Esophagus squamous epithelium (tissue), 5 donors: ENCODE results near the gene NRXN3. TPM values are rescaled to one million over a fixed set of nuclear protein-coding genes. Genes with fewer than 3 reads are reported as not detected.

ENCODE experiments used
- DNase-seq: peaks from one replicate; lab custom pipeline; 2025; lab: John Stamatoyannopoulos, UW
- H3K27ac ChIP-seq, 4 donors: fragments of 200-600 bp; sonication (generic); one replicate each; pipeline ENCODE4 v1.5.1; 2016 to 2019; ENCODE audit warnings: mild to moderate bottlenecking in 1 of 4
- H3K27me3 ChIP-seq, 4 donors: fragments of 200-600 bp; sonication (generic); 1 replicate in 3 of 4; 2 replicates in 1 of 4; pipeline versions ENCODE4 v1.5.1 to v1.6.0; 2017 to 2021; ENCODE audit warnings: antibody characterized with exemption in 1 of 4
- H3K36me3 ChIP-seq, 3 donors: fragments of 200-600 bp; sonication (generic); one replicate each; pipeline ENCODE4 v1.5.1; 2016 to 2019
- H3K4me1 ChIP-seq, 3 donors: fragments of 200-600 bp; sonication (generic); one replicate each; pipeline ENCODE4 v1.5.1; 2017 to 2019
- H3K4me3 ChIP-seq, 4 donors: fragments of 200-600 bp; sonication (generic); 1 replicate in 3 of 4; 2 replicates in 1 of 4; pipeline ENCODE4 v1.5.1; 2016 to 2019; ENCODE audit warnings: mild to moderate bottlenecking in 2 of 4, moderate library complexity in 1 of 4
- H3K9me3 ChIP-seq, 3 donors: fragments of 200-600 bp; sonication (generic); one replicate each; pipeline ENCODE4 v1.5.1; 2016 to 2019
- CTCF ChIP-seq, 6 experiments: fragments of 450-650 bp in 4 of 6; fragments of 200-600 bp in 2 of 6; sonication (generic) in 2 of 6; IDR thresholded peaks; one replicate each; pipeline ENCODE4 v1.5.1; 2016 to 2019; ENCODE audit warnings: antibody characterized with exemption in 6 of 6, mild to moderate bottlenecking in 4 of 6, moderate library complexity in 4 of 6
- POLR2A ChIP-seq, 4 donors: fragments of 450-650 bp; IDR thresholded peaks; one replicate each; pipeline ENCODE4 v1.6.1; 2017; ENCODE audit warnings: antibody characterized with exemption in 4 of 4, mild to moderate bottlenecking in 4 of 4, moderate library complexity in 3 of 4
- WGBS, 2 donors: methylation state at CpG; one replicate each; pipeline ENCODE4 v1.1.5; 2018; 5-methylcytosine and 5-hydroxymethylcytosine counted together
- intact Hi-C: fragments of 100-400 bp; cut with DNase I; formaldehyde crosslinking; loops from one replicate; pipeline ENCODE4 v1.15.0; 2022
- total RNA-seq, 4 donors: library from RNA; depleted of rRNA; stranded (reverse); fragments of >200 nt; gene quantifications; one replicate each; pipeline ENCODE4 v1.1.0, GENCODE V29; 2016
- donor health status: DM: yes; HTN: yes; CAD: no.

The NRXN3 gene
- total RNA-seq, 4 donors from 2014 or later, result 0.30 to 15.8 (median 1.5) TPM

- H3K27ac ChIP-seq, result no peak overlapping the region
- no peak overlapping the region for H3K4me3 ChIP-seq
- TF ChIP-seq CTCF (IDR thresholded peaks at IDR 0.05) (no peak), POLR2A (IDR thresholded peaks at IDR 0.05) (no peak)
- no peak for DNase-seq
- no peaks in the 10 kb centered on the region for H3K27me3 ChIP-seq
- H3K4me1 ChIP-seq, result no peaks in the 10 kb centered on the region
- H3K36me3 ChIP-seq, result no peaks in the 10 kb centered on the region
- H3K9me3 ChIP-seq, result no peaks in the 10 kb centered on the region
- intact Hi-C loops, result no loop called here
- WGBS, 2 donors, result 48 to 64% methylated on average over 5 to 6 of the region's 6 CpGs
Observed at GRCh38 chr14:78405079-78405856, 235.1 kb downstream of the NRXN3 start.

- intact Hi-C loops, result no loop called here
- H3K4me1 ChIP-seq, result no peaks in the 10 kb centered on the region
- H3K9me3 ChIP-seq, result no peaks in the 10 kb centered on the region
- H3K27me3 ChIP-seq, result no peaks in the 10 kb centered on the region
- no peaks in the 10 kb centered on the region for H3K36me3 ChIP-seq
- H3K4me3 ChIP-seq, result no peak overlapping the region
- no peak for TF ChIP-seq CTCF (IDR thresholded peaks at IDR 0.05)
- TF ChIP-seq POLR2A (IDR thresholded peaks at IDR 0.05), result no peak
- H3K27ac ChIP-seq, result no peak overlapping the region
- DNase-seq, result no peak
- 70 to 90% methylated on average over 3 of the region's 3 CpGs for WGBS, 2 donors
Observed at GRCh38 chr14:78412475-78412874, 242.3 kb downstream of the NRXN3 start.

- TF ChIP-seq POLR2A (IDR thresholded peaks at IDR 0.05) (no peak), CTCF (IDR thresholded peaks at IDR 0.05) (no peak)
- no peak for DNase-seq
- no peaks in the 10 kb centered on the region for H3K36me3 ChIP-seq
- no peaks in the 10 kb centered on the region for H3K4me1 ChIP-seq
- WGBS, 2 donors, result 71 to 95% methylated on average over 2 to 3 of the region's 3 CpGs
- H3K27ac ChIP-seq, result no peak overlapping the region
- H3K4me3 ChIP-seq, result no peak overlapping the region
- no peaks in the 10 kb centered on the region for H3K27me3 ChIP-seq
- no peaks in the 10 kb centered on the region for H3K9me3 ChIP-seq
- intact Hi-C loops, result no loop called here
Observed at GRCh38 chr14:78414172-78414571, 244.0 kb downstream of the NRXN3 start.

GRCh38 chr14:78417532-78417931, 247.4 kb downstream of the NRXN3 start:
- Histone ChIP-seq H3K4me3 (no peak overlapping the region), H3K27me3 (no peaks in the 10 kb centered on the region), H3K36me3 (no peaks in the 10 kb centered on the region), H3K4me1 (no peaks in the 10 kb centered on the region), H3K9me3 (no peaks in the 10 kb centered on the region), H3K27ac (no peak overlapping the region)
- 69 to 73% methylated on average over 2 to 3 of the region's 3 CpGs for WGBS, 2 donors
- no peak for TF ChIP-seq CTCF (IDR thresholded peaks at IDR 0.05)
- no peak for TF ChIP-seq POLR2A (IDR thresholded peaks at IDR 0.05)
- DNase-seq, result no peak
- intact Hi-C loops, result no loop called here

GRCh38 chr14:78424311-78424710, 254.1 kb downstream of the NRXN3 start:
- Histone ChIP-seq H3K36me3 (no peaks in the 10 kb centered on the region), H3K4me1 (no peaks in the 10 kb centered on the region), H3K27me3 (no peaks in the 10 kb centered on the region), H3K4me3 (no peak overlapping the region), H3K9me3 (no peaks in the 10 kb centered on the region), H3K27ac (no peak overlapping the region)
- intact Hi-C loops, result no loop called here
- WGBS, 2 donors, result 41 to 45% methylated on average over 1 of the region's 1 CpG
- no peak for DNase-seq
- no peak for TF ChIP-seq POLR2A (IDR thresholded peaks at IDR 0.05)
- no peak for TF ChIP-seq CTCF (IDR thresholded peaks at IDR 0.05)
